HG02763 (cell line): ENCODE measurements around the gene PSME1.
A peak's percentile ranks its signal among the peaks of the same experiment; 100 is the strongest.

ENCODE experiments used
- ATAC-seq: cut with Tn5 transposase; IDR thresholded peaks from one replicate; pipeline ENCODE4 v1.9.1; 2021; ENCODE audit warnings: mild to moderate bottlenecking, moderate library complexity; ENCODE audit not compliant: unreplicated experiment

PSME1 gene

GRCh38 chr14:24135834-24136683 lies at the start of gene PSME1:
Gene PSME1, plus strand, starts transcription at chr14:24136194. Its CDS starts 69 bp downstream, at chr14:24136263.
- peak; percentile 85 for ATAC-seq

GRCh38 chr14:24087004-24087403 lies 49.0 kb upstream of the PSME1 start:
- no peak for ATAC-seq

GRCh38 chr14:24088095-24088494 lies 47.9 kb upstream of the PSME1 start:
- no peak for ATAC-seq

GRCh38 chr14:24089890-24090289 lies 46.1 kb upstream of the PSME1 start:
- ATAC-seq: no peak

DNA sequence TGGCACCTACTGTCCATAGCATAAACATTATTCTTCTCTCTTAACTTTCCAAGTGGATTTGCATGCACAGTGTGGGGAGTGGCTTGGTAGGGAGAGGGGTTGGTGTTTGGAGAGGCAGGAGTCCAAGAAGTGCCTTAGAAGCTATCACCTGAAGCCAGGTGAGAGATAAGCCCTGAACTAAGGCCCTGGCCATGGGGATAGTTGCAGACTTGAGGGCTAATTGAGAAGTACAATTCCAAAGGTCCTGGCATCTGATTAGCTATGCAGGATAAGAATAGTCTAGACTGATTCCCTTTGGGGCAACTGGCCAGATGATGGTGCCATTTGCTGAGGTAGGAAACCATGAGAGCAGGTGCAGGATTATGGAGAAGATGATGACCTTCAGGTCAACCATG lies 43.9 kb upstream of the PSME1 start:
- ATAC-seq: no peak

- no peak for ATAC-seq
These were observed 43.3 kb upstream of the PSME1 start for GRCh38 chr14:24092505-24093206.

DNA sequence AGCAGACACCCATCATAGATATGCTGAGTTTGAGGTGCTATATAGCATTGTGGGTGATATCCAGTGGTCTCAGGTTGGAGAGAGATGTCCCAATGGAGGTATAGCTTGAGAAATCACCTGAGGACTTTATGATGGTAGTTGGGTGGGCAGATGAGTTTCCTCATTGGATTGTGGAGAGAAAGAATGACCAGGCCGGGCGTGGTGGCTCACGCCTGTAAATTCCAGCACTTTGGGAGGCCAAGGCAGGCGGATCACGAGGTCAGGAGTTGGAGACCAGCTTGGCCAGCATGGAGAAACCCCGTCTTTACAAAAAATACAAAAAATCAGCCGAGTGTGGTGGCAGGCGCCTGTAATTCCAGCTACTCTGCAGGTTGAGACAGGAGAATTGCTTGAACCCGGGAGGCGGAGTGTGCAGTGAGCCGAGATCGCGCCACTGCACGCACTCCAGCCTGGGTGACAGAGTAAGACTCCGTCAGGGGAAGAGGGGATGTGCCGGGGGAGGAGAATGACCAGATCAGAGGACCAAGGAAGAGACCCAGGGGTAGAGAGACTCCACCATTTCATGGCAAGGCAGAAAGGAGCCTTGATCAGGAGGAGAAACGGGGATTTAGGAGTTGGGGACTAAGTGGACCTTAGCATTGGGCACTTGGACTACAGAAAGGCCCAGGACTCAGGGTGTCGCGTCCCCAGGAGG lies 42.6 kb upstream of the PSME1 start:
- no peak for ATAC-seq

DNA sequence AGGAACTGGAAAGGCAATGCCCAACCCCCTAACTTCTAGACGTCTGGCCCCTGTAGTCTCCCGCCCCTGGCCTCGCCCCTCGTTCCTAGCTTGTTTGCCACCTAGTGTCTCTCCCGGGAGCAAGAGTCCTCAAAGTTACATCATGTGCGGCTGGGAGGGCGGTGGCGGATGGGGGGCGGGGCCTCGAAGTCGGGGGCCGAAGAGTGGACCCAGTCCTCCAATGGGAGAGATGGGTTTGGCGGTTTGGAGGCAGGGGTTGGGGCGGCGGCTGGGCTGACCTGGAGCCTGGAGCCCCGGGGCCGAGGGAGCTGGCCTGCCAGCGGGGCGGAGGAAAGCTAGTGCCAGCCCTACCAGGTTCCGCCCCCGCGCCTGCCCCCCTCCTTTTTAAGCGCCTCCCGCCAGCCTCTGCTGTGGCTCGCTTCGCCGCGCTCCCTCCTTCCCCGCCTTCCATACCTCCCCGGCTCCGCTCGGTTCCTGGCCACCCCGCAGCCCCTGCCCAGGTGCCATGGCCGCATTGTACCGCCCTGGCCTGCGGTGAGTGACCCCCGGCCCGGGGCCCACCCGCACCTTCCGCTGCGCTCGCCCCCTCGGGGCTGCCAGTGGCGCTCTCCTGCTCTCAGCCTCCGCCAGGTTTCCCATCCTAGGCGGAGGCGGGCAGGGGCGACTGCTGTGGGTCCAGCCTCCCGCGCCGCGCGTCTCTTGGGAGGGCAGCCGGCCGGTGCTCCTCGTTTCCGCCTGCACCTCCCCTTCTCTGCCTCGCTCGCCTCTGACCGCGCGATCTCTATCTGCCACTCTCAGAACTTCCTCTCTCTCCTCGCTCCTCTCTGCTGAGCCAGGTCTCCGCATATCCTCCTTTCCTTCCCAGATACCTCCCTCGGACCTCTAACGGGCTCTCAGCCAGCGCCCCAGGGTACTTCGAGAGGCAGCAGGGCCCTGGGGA lies 41.8 kb upstream of the PSME1 start, which contains the start of gene PCK2:
Gene PCK2 (plus strand): TSS at position 411 of the 940 bp plus-strand sequence. CDS start 95 bp downstream, at position 506.
- ATAC-seq: peak; percentile 55

DNA sequence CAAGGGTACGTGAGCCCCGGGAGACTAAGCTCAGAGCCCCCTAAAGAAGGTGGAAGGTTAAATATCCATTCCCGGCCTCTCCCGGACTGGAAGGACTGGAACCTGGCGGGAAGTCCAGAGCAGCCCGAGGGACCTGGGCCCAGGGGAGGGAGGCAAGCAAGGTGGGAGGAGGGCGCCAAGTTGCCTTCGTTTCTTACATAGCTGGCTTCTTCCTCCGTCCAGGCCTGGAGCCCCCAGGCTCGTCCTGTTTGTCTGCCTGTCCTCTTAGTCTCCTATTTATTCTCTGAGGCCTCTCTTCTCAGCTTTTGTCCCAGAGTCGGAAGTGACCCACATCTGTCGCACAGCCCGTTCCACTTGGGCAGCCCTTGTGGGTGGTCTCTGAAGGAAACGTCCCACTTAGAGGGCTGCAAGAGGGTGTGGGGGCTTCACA lies 41.1 kb upstream of the PSME1 start:
- ATAC-seq: no peak

GRCh38 chr14:24095271-24096068 lies 40.5 kb upstream of the PSME1 start:
- ATAC-seq: peak; percentile 59

DNA sequence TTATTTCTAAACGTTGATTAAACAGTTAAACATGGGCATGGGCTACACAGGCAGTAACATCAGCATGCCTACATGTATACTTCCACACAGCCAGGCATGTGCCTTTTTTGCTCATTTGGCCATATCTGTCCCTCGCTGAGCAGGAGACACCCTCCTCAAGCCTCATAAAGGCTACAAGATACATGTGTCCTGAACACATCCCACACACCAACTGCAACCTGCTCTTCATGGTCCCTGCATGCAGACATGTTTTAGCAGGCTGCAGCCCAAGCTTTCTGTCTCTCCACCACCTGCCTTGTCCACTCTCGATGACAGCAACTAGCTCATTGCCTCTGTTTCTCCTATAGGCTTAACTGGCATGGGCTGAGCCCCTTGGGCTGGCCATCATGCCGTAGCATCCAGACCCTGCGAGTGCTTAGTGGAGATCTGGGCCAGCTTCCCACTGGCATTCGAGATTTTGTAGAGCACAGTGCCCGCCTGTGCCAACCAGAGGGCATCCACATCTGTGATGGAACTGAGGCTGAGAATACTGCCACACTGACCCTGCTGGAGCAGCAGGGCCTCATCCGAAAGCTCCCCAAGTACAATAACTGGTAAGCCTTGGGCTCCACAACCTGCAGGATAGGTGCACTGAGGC lies 39.3 kb upstream of the PSME1 start:
- no peak for ATAC-seq

DNA sequence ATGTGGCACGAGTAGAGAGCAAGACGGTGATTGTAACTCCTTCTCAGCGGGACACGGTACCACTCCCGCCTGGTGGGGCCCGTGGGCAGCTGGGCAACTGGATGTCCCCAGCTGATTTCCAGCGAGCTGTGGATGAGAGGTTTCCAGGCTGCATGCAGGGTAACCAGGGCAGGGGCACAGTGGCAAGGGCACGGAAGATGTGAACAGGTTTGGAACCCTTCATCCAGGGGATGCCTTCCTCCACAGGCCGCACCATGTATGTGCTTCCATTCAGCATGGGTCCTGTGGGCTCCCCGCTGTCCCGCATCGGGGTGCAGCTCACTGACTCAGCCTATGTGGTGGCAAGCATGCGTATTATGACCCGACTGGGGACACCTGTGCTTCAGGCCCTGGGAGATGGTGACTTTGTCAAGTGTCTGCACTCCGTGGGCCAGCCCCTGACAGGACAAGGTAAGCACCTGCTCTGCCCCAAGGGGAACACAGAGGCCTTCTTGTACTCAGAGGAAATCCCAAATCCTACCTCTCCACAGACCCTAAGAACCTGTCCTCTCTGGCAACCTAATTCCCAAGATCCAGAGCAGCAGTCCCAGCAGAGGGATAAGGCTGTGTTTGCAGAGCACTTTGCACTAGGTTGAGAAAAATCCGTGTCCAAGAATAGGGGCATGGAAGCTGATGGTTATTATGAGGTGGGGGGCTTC lies 37.6 kb upstream of the PSME1 start:
- ATAC-seq: no peak

- ATAC-seq: no peak
These were observed 36.8 kb upstream of the PSME1 start for GRCh38 chr14:24098927-24099813.

DNA sequence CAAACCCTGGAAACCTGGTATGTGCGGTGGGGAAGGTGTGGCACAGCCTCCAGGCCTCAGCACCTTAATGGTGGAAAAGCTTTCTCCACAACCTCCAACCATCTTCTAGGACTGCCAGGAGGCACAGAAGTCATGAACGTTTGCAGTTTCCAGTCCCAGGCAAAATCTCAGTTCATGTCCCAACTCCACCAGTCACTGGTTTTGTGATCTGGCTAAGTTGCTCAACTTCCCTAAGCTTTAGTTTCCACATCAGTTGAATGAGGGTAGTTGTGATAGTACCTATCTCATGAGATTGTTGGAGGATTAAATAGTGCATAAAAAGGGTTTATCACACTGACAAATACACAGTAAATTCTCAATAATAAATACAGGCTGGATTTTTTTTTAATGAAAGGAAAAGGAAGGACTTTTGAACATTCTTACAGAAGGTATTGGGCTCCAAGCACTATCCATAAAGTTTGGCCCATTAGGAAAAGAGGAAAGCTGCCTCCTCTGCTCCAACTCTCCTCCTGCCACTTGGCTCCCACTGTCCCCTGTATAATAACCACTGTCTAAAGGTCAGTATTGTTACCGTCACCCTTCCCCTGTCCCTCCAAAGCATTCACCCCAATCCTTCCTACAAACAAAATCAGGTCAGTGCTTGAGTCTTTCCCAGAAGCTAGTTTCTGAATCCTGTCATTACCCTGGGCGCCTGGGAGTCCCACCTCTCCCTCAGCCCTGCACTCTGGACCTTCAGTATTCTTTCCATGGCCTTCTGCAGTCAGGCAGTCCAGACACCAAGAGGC lies 35.6 kb upstream of the PSME1 start:
- ATAC-seq: no peak

- no peak for ATAC-seq
These were observed 35.0 kb upstream of the PSME1 start for GRCh38 chr14:24100982-24101494.

- no peak for ATAC-seq
These were observed 33.5 kb upstream of the PSME1 start for GRCh38 chr14:24102357-24103048.
